Endometrial microvascular endothelial cells (primary cell): Measurements from ENCODE around the gene NME3. TPM values are rescaled to one million over a fixed set of nuclear protein-coding genes. Genes with fewer than 3 reads are reported as not detected.

ENCODE experiments used
- in situ Hi-C: cut with HindIII; loops from 2 replicates; pipeline ENCODE4 v1.10.0; 2017; ENCODE audit warnings: low sequenced_read_pairs, low pct_unique_long_range_greater_than_20kb; ENCODE audit errors: inconsistent ontology term
- total RNA-seq: library from RNA; depleted of rRNA; stranded (reverse); fragments of >200 nt; gene quantifications from one replicate; pipeline ENCODE4 v1.2.3, GENCODE V29; 2015; ENCODE audit errors: inconsistent ontology term

Gene NME3
- total RNA-seq, 1 donor from 2014 or later: 65.6 TPM

DNA sequence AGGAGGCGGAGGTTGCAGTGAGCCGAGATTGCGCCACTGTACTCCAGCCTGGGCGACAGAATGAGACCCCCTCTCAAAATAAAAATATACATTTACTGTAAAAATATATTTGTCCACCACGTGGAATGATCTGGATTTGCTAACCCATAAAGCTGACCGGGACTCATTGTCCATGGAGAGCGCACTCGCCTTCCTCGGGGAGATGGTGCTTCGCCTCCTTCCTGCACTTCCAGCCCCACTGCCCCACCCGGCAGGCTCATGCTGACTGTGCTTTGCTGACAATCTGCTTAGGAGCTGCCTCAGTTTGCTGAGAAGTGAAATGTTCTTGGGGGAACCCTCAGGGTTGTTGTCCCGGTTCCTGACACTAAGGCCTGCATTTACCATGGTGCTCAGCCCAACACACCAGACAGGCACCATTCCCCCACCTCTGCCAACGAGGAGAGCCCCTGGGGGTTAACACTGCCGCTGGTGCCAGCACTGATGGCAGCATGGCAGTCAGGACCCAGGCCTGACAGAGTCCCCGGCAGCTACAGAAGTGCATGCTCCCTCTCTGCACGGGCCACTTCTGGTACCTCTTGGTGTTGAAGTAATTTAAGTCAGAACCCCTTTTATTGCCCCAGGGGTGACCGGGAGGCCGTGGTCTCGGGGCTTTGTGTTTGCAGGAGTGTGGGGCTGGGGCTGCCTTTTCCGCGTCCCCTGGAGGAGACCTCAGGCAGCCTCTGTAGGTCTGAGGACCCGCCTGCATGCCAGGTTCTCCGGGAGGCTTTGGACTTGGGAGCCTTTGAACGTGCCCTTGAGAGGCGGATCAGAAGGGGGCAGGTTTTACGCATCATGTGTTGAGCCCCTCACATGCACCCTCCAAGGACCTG lies 13.9 kb upstream of the NME3 start:
- in situ Hi-C loops: no loop called here

DNA sequence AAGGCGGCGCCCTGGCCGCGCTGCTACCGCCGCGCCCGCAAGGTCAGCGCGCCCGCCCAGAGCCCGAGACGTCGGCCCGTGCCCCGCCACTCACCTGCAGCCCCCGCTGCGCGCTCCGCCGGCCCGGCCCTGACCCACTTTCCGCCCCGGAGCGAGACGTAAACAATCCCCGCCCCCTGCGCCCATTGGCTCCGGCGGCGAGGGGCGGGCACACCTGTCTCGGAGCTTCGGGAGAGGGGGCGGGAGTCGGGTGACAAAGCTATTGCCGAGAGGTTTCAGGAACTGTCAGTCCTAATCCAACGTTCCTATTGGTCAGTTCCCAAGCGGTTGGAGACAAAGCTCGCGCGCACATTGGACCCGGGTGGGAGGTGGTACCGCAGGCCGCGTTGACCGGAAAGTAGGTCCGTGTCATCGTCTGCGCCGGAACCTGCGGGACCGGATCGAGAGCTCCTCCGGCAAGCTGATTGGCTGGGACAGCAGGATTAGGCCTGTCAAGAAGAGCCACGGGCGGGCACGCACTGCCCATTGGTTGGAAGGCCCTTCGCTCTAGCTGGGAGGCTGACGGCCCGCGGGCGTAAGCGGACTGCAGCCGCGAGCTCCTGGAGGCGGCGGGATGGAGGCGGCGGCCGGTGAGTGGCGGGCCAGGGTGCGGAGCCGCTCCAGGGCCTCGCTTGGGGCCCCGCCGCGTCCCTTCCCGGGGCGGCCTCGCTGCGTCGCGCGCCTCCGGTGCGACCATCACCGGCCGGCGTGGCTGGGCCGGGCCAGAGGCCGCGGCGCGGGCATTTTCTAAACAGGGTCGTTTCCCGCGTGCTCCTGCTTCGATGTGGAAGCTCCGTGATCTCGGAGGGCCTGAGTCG lies 11.3 kb upstream of the NME3 start, which contains the start of the genes NUBP2 and SPSB3:
Gene NUBP2, plus strand, starts transcription at position 553 of the 857 bp plus-strand sequence. Its CDS starts 61 bp downstream, at position 614.
Gene SPSB3, minus strand, starts transcription at position 164 of the 857 bp plus-strand sequence. CDS start 1,088 bp downstream, outside the sequence.
- in situ Hi-C loops: no loop called here

DNA sequence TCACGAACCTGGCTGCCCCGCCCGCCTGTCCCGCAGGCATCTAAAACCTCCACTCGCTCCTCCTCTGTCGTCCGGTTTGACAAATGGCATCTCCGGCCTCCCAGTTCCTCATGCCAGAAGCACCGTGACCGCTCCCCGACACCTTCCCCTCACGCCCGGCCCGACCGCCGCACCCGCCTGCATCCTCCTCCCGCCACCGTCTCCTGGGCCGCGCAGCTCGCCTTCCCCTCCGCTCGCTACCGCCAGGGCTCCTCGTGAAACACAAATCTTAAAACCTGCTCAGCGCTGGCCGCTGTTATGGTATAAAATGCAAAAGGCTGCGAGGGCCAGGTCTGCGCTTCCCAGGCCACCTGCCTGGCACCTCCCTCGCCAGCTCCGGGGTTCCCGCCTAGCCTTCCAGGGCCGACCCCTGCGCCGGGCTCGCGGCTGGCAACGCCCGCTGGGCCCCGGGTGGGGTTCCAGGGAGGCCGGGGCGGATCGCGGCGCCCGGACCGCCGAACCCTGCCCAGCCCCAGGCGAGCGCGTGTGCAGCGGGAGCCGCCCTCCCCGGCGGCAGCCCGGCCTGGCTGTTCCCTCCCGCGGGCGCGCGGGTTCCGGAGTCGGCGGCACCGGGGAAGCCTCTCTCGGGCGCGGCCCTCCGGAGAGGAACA lies 10.5 kb upstream of the NME3 start:
- in situ Hi-C loops: no loop called here

DNA sequence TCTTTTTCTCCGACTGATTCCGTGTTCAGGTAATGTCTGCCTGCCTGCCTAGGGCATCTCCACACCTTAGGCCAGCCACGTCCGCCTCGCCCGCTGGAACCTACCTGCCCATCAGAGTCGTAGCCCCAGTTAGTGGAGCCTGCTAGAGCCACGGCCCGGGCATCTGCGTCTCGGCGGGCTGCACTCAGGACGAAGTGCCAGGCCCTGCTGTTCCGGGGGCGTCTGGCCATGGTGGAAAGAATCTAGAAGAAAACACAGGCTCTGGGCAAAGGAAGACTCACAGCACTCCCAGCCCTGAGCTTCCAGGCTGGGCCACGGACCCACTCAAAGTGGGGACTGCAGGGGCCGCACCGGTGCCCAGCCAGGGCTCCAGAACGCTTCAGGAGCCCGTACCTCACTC lies 9.9 kb upstream of the NME3 start:
- in situ Hi-C loops: no loop called here

DNA sequence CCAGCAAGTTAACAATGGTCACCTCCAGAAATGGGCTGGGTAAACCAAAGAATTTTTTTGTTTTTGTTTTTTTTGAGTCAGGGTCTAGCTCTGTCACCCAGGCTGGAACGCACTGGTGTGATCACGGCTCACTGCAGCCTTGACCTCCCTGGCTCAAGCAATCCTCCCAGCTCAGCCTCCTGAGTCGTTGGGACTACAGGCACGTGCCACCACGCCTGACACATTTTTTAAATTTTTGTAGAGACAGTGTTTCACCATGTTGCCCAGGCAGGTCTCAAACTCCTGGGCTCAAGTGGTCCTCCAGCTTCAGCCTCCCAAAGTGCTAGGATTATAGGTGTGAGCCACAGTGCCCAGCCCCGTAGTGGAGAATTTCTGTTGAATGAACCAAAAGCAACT lies 9.3 kb upstream of the NME3 start:
- in situ Hi-C loops: no loop called here

DNA sequence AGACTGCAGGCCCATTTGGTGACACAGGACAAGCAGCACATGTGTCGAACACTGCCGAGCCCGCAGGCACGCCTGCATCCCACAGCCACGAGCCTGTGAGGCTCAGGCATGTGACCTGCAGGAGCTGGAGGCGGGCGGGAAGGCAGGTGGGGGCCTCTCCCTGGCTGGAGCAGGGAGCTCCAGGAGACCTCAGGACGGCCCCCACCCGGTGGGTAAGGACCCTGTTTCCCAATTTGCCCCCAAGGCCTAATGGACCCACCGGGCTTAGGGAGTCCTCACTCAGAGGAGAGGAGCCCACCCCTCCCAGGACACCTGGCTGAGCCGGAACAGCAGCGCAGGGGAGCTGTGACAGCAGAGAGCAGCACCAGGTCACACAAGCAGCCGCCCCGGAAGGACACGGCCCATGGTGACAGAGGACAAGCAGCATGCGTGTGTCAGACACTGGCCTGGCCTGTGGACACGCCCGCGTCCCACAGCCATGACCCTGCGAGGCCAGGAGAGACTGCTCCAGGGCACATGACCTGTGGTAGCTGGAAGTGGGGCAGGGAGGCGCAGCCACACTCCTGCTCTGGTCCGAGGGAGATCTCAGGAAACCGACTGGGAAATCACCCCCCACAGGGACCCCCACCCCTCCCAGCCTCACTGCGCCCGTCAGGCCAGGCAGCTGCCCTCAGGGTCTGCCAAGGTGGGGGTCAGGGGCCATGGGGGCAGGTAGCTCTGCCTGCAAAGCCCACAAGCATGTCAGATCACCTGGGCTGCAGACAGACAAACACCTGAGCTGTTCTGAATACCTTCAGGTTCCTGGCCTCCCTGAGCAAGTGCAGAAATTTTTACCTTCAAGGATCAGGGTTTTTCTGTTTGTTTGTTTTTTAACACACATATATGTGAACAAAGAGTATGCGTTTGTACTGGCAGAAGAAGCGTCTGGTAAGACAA lies 8.7 kb upstream of the NME3 start:
- in situ Hi-C loops: no loop called here

DNA sequence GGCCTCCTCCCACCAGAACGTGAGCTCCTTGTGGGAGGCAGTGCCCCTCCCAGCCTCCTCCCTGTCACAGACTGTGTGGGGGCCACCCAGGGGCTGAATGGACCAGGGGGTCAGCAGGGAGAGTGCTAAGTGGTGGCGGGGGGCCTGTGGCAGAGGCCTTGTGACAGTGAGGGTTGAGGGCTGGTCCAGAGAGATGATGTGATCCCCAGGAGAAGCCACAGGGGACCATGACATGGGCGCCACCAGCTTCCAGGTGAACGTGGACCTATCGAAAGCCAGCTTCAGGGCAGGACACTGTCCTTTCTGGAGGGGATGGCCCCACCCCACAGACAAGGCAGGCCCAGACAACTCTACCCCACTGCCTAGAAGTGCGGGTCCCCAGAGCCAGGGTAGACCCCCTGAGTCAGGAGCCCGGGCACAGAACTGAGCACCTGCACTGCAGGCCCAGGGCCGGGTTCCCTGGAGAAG lies 7.9 kb upstream of the NME3 start:
- in situ Hi-C loops: no loop called here

DNA sequence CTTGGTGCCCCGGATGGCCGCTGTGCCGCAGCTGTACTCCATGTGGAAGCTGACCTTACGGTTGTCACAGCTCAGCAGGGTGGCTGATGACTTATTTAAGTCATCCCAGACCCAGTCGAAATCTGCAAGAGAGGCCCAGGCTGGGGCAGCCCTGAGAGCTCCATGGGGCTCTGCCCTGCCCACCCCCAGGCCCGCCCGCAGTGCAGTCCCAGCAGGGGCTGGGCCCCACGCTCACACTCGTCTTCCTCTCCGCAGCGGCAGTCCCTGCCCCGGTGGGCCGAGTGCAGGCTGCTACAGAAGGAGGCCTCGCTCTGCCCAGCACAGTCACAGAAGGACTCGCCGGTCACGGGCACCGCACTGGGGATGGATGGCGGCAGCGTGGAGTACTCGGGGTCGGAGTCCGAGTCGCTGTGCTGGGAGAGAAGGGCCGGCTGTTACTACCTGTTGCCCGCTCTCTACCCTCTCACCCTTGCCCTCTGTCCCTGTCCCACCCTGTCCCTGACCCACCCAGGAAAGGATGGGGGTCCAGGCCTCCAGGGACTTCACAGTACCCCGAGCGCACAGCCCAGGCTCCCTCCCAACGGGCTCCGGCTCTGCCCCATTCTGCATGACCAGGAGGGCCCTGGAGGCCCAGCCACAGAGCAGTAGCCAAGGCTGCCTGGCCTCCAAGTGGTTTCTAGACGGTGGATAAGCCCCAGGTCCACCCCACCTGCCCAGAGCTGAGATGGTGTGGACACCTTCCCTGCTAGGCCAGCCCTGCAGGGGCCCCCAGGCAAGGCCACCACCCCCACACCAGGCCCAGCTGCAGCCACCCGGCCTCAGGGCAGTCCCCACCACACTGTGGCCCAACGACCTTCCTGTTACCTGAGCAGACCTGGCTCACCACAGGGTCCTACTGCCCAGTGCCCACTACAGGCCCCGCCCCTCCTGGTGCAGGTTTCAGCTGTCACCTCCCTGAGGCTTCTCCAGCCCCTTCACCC lies 7.1 kb upstream of the NME3 start:
- in situ Hi-C loops: no loop called here

DNA sequence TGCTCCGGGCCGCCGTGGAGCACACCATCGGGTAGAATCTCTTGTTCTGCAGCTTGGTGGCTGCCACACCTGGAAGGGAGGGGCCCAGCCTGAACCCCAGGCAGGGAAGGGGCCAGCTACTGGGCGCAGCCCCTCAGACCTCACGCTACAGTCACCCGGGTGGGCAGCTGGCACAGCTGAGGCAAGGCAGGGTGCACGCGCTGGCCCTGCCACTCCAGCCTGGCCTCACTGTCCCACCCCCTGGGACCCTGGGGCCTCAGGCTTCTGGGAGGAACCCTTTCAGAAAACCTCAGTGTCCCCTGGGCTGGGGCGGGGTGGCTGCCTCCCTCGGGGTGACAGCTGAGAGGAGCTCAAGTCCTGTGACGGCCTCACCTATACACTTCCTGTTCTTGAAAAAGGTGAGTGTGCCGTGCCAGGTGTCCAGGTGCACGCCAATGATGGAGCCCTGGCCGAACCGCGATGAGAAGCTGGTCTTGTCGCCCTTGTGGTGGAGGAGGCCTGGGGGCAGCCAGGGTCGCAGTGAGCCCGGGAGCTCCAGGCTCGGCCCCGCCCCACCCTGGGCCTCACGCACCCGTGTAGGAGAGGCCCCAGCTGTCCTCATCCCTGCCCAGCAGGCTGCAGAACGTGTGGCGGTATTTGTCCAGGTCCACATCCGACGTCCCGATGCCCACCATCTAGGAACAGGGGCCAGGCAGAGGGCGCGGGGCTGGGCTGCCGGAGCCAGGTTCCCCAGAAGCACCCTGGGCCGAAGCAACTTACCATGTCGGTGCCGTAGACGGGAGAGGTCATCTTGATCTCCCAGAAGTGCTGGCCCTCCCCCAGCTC lies 6.2 kb upstream of the NME3 start:
- in situ Hi-C loops: no loop called here

DNA sequence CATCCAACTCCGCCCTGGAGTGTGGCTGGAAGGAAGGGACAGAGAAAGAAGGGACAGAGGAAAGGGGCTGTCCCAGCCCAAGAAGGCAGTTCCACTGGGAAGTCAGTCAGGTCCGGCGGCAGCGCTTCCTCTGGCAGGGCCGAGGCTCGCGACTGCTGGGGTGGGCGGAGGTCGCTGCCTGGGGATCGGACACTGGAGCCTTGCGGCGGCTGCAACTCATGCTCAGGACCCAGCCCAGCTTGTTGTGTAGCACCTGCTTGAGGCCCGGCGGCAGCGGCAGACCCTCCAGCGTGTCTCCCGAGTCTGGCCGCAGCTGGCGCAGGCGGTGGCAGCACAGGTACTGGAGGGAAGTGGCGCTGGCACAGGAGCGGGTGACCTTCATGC lies 5.6 kb upstream of the NME3 start:
- in situ Hi-C loops: no loop called here

DNA sequence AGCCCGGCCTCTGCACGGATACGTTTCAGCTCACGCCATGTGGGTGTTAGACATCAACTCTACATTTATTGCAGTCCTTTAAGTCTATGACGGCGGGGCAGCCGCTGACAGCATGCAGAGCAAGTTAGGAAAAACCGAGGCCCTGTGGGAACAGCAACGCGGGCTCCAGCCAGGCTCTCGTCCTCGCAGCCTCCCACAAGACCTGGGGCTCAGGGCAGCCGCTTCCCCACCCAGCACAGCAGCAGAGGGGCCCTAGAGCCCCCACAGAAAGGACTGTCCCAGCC lies 5.3 kb upstream of the NME3 start:
- in situ Hi-C loops: no loop called here

DNA sequence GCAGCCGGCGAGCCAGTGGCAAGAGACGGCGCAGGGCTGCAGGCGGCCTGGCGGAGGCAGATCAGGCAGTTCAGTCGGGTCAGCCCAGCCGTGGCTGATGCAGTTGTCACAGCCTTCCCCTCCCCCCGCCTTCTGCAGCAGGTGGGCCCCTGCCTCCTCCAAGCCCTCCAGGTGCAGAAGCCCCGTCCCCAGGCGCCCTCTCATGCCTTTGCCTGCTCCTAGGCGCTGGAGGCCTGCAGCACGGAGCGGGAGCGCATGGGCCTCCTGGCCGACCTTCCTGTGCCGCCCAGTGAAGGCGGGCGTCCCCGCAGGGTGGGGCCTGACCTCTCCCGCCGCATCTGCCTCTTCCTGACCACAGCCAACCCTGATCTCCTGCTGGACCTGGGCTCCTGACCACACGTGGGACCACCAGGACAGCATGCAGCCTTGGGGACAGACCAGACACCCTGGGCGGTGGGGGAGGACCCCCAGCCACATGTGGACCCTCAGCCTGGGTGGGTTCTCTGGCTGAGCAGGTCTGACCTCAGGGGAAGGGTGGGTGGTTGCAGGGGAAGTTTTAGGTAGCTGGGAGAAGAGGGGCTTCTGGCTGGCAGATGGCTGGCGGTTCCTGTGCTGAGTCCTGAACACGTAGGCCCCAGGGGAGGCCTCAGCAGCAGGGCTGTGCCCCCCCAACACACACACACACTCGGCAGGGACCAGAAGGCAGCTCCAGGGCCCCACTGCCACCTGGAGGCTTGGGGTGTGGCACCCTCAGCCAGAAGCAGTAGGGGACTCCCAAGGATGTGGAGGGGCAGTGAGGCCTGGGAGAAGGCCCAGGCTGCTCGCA lies 4.7 kb upstream of the NME3 start:
- in situ Hi-C loops: no loop called here

DNA sequence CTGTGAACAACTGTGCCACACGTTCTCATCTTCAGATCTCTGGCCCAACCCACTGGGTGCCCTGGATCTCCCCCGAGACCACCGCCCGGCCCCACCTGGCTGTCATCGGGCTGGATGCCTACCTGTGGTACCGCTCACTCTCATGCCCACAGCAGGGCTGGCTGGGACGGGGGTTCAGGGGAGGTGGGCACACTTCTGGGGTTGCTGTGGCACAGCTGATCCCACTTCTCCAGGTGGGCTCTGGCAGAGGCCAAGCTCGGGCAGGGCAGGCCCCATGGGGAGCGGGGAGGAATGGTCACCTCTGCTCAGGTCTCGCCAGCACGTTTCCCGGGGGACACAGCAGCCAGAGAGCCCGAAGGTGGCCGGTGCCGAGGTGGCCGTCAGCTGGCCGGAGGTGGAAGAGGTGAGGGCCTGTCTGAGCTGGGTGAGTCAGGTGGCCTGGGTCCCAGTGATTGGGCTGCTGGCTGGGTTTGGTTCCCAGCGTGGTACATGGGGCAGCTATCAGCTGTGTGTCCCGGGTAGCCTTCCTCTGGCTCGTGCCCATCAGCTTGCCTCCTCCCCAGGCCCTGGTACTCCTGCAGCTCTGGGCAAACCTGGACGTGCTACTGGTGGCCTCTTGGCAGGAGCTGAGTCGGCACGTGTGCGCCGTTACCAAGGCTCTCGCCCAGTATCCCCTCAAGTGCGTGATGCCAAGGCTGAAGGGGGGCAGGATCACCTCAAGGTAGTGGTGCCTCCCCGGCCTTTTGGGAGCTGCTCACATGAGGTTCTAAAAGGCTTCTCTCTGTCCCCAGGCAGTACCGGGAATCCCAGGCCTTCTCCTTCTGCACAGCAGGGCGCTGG lies 3.9 kb upstream of the NME3 start:
- in situ Hi-C loops: no loop called here

DNA sequence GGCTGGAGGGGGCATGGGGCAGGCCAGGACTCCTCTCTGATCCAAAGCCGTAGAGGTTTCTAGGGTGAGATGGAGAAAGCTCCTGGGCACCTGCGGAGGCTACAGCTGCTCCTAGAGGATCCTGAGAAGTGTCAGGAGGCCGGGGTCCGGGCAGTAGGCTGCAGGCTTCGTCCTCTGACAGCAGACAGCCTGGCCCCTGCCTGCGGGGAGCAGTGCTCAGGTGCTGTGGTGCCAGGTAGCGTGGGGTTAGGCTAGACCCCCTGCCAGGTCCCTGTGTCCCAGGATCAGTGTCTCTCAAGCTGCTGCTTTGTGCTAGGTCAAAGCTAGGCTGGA lies 3.1 kb upstream of the NME3 start:
- in situ Hi-C loops: no loop called here
